GM10847 (cell line): Measurements from ENCODE around the gene HMCN1.

Experiments used
- POLR2A ChIP-seq: IDR thresholded peaks from 2 replicates; pipeline ENCODE4 v1.6.1; 2011; ENCODE audit not compliant: insufficient read length; ENCODE audit errors: extremely low read depth

Gene HMCN1

DNA sequence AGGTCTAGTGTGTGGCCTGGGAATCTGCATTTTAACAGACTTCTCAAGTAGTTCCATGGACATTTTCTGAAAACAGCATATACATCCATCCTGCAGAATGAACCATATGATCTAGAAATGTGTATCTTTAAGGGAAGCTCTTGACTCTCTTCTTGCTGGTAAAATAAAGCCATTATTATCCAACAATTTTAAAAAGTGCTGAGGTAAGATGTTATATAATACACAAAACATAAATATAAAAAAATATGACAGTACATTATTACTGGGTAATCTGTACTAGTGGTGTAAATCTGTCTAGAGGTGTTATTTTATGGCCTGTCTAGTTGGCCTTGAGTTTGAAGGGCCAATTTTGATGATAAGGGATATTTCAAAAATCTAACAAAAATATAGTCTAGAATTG, 201.2 kb downstream of the HMCN1 start:
- TF ChIP-seq POLR2A = no peak

DNA sequence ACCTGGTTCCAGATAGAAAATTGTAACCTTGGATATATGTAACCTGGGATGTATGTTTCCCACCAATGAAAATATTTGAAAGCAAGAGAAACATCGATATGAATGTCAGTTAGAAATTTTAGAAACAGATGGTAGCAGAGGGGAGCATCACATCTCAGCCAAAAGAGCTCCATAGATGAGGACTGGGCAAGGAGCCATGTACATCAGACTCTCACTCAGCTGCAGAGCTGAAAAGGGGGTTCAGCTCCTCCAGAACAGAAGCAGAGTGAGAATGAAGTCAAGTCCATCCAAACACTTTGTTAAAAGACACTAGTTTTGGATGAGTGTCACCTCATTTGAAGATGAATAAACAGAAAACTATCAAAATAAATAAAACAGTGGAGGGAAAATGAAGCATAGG, 202.4 kb downstream of the HMCN1 start:
- no peak for TF ChIP-seq POLR2A

DNA sequence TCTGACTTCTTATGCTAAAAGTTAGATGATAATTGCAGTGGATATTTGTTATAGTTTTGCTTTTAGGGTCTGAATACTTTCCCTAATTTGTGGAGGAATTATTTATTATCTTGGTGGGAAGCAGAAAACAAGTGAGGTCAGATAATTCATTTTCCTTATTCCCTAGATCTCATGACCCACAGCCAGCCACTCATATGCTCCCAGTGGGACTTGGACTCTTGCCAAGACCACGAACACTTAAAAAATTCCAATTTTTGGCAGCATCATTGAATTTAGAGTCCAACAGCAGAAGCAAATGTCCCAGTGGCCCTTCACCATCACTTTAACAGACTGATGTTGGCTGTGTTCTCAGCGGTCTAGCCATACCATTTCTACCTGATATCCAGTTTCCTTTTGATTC, 204.2 kb downstream of the HMCN1 start:
- TF ChIP-seq POLR2A = no peak

DNA sequence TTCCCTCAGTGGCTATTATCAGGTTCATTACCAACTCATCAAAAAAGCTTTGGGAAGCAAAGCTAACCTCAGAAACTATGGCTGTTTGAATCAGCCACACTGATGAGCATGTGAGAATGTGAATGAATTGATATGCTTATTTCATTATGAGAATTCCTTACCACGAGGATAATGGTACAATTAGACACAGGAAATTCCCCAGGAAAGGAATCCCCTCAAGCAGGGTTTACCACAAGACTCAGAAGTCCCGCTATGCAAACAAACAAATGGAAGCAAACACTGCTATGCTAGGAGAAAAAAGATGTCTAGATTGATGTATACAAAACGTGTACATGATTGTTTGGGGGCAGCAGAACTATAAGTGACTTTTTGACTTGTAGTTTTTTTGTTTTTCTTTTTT, 205.0 kb downstream of the HMCN1 start:
- TF ChIP-seq POLR2A = no peak

DNA sequence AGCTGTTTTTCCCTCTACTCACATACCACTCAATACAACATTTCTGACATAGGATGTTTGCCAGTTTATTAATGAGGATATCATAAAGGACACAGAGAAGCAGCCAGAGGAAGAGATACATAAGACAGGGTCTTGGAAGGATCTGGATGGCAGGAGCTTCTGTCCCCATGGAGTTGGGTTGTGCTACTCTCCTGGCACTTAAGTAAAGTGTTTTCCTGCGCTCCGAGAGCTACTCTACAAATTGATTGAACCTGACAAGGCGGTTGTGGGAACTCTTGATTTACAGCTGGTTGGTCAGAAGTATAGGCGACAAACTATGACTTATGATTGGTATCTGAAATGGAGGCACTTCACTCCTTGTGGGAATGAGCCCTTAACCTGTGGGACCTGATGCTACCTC, 208.8 kb downstream of the HMCN1 start:
- no peak for TF ChIP-seq POLR2A

DNA sequence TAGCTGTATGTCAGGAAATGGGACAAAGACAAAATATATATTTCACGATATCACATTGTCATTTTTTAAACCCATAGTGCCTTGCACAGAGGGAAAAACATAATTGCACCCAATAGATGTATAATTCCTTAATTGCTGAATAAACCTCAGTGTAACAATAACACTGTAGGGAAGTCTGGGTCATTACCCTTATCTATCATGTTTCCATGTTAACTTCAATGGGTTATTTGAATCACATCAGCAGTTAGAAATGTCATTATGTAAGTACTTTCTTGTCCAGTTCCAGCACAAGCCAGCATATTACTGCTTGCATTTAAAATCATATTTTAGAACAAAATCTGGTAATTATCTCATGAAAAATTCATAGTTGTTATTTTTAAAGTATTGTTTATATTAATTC, 222.7 kb downstream of the HMCN1 start:
- no peak for TF ChIP-seq POLR2A

DNA sequence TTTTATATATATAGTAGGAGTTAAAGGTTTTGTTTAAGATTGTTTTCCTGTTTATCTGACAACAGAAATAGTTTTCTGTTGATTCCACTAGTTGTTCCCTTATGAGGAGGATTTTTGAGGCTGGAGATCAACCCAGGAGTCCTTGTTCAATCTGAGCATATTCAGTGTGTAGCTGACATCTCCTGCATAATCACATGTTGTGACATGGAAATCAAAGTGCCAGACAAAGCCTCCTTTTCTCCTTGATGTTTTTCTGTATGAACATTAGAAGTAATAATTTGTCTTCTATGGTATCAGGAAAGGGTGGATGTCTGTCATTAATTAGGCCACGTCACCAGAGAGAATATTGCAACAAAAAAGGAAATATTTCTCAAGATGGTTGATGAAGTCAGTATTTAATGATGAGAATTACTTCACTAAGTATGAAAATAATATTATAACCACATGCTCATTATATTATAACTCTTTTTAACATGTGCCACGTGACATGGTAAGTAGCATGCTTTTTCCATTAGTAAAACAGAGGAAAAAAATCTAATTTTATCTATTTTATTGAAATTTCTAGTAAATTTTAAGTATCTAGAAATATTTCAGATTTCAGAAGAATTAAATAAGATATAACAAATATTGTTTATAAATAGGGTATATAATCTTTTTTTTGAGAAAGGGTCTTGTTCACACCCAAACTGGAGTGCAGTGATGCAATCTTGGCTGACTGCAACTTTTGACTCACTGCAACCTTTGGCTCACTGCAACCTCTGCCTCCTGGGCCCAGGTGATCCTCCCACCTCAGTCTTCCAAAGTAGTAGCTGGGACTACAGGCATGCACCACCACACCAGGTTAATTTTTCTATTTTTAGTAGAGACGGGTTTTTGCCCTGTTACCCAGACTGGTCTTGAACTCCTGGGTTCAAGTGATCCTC, 223.5 kb downstream of the HMCN1 start:
- TF ChIP-seq POLR2A = no peak

DNA sequence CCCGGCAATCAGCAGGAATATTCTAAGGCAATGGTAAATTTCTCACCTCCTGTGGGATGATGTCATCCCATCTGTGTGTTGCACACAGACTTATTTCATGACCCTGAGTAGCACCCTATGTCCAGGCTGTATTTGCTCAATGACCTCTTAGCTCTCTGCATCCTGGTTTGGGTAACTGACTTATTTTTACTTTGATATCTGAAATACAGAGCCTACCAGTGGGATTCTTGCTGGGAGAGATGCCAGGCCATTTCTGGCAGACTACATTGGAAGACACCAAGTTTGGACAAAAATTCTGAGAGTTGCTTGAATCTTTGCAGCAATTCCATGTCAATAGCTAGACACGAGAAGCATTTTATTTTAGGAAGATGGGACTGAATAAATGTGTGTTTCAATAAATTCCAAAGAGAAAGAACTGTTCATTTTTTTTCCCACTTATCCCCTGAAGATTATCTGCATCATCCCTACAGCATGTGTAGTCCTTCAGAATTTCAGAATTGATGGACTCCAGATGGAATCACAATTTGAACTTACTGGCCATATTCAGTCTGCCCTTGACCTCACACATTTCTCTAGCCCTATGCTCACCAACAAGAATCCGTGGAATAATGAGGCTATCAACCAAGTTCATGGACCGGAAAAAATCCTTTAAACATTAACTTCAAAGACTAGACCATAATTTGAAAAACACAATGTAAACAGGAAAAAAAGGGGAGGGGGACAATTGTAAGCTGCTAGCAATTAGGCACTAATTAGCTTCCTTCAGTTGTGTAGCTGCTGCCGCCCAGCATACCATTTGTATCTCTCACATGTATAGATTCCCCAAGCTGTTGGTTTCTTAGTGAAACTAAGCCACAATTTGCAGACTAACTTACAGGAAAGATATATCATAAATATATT, 226.5 kb downstream of the HMCN1 start:
- TF ChIP-seq POLR2A = no peak

DNA sequence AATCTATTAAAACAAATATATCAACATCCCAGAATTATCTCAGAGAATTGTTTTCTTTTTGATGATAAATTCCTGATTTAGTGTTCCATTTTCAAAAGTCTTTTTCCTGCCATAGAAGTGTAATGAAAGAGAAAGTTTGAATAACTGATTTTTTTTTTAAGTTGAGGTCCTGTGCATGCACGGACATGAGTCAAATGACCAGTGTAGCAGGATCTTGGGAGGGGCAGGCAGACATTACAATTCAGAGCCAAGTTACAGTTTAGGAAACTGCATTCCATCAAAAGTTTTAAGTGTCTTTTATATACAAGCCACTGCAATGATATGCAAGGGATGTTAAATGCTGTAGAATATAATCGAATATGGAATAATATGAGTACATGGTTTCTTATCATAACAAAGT, 227.5 kb downstream of the HMCN1 start:
- no peak for TF ChIP-seq POLR2A

DNA sequence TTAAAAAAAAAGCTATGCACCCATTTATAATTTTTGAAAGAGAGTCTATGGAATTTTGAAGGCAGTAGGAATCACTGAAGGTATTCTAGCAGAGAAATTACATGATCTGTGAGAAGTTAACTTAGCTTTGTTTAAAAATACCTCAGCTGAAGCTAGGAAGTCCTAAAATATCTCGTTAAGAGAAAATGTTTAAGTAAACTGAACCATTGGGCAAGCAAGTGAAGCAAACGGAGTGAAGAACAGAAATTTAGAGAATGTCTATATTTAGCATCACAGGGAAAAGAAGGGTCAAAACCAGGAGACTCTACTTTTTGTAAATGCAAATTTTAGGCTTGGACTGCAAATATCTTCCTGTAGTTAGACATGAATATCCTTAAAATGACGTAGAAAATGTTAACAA, 230.8 kb downstream of the HMCN1 start:
- TF ChIP-seq POLR2A = no peak

DNA sequence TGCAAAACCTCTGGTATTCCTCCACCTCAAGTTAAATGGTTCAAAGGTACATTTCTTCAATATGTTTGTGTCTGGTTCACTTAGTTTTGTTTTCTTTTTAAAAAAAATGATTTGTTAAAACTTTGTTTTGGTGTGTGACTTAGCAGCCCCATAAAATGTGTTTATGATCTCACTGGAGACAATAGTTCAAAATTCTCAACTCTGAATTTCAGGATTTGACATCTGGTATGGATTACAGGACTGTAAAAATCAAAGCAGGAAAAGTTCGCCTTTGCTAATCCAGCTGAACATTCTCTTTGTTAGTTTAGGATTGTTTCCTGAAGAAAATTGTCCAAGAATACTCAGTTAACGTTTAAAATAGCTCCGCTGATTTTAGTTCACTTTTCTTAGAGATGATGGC, 231.7 kb downstream of the HMCN1 start:
- no peak for TF ChIP-seq POLR2A

DNA sequence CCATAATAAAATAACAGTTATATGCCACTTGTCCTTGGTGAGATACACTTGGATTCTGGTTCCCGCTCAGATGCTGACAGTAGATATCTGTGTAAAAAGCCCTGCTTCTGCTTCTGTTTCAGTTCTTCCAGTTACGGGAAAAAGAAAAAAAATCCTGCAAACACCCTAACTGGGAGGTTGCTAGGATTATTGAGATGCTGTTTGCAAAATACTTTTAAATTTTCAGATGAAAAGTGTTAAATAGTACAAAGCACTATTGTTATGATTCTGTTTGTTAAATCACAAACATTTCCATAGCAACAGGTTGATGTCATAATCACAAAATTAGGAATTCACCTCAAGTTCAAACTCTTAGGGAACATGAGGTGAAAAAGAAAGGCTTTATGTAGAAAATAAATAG, 232.3 kb downstream of the HMCN1 start:
- TF ChIP-seq POLR2A = no peak

DNA sequence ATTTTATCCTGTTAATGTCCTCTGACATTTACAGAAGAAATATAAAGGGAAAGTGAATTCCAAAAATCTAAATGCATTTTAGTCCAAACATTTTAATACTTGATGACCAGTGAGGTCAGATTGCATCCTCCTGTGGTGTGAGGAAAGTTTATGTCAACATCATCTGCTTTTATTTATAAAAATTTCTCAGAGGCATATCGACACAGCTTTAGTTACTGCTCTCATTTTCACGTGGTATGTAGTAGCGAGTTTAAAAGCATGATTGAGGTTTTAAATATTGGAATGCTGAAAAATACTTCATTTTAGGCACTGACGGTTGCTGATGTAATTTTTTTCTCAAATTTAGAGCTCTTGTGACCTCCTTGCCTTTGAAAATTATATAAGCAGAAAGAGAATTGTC, 234.8 kb downstream of the HMCN1 start:
- TF ChIP-seq POLR2A = no peak

DNA sequence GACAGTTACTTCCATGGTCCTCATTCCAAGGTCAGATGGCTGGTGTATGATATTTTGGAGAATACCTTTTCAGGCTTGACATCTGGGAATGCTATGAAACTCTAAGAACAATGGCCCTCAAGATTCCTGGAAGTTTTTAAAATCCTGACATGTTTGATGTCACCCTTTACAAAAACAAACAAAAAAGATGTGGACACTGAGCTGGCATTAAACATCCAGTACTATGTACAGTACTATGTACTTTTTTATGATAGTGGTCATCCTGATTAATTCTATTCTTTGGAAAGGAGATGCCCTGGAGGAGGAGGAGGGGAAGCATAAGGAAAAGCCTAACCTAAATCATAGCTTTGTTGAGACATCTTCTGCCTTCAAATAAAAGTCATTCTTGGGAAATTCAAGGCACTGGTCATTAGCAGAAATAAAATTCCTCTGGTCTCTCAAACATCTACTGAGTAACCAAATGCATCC, 235.4 kb downstream of the HMCN1 start:
- TF ChIP-seq POLR2A = no peak

DNA sequence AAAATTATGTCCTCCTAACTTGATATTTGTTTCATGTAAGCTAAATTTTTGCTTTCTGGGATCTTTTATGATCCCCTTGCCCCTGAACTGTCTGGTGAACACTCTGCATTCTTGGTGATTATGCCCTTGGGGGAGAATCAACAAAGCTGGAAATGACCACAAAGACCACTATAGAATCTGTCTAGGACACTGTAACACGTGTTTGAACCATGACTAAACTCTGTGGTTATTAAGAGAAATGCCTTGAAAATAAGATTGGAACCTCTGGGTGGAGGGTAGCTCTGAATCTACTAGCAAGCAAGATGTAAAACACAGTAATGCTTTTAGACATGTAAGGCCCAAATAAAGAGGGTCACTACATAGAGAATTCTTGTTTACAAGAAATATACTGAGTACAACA, 237.5 kb downstream of the HMCN1 start:
- no peak for TF ChIP-seq POLR2A
